ENCODE measurements around the gene GRHL1. TPM values are rescaled to one million over a fixed set of nuclear protein-coding genes. Genes with fewer than 3 reads are reported as not detected.
"Not testable (repeated sequence)": the region's sequence is repeated elsewhere in the genome, so short reads cannot be mapped to it uniquely, and the experiment has no call there.

GRHL1 gene
- total RNA-seq, 2 experiments from 2014 or later: 0.28 to 0.38 TPM

- POLR2A ChIA-PET, CTCF ChIA-PET: not testable (repeated sequence)
- peaks cover 0 to 14% of the 10 kb centered on the region in 2 experiments for H3K9me3 ChIP-seq (ENCODE audit: control insufficient read depth in 1 of 2, insufficient read depth in 1 of 2, low read length in 2 of 2)
Observed at GRCh38 chr2:10011606-10012325, 60.3 kb downstream of the GRHL1 start.

GRCh38 chr2:10012366-10012962, 61.0 kb downstream of the GRHL1 start:
- DNase-seq; H3K4me1 ChIP-seq (ENCODE audit: insufficient read depth, low read length); H3K36me3 ChIP-seq (ENCODE audit: insufficient read depth, low read length); H3K9me3 Mint-ChIP-seq; H3K27ac Mint-ChIP-seq; H3K27ac ChIP-seq (ENCODE audit: low read depth in 1 of 2, low read length in 2 of 2); H3K27me3 ChIP-seq (ENCODE audit: control insufficient read depth in 1 of 2, insufficient read depth in 2 of 2, low read length in 2 of 2); POLR2A ChIA-PET; H3K4me1 Mint-ChIP-seq (ENCODE audit: low read depth); CTCF ChIA-PET; H3K4me3 ChIP-seq (ENCODE audit: low read length); ATAC-seq (ENCODE audit: poor library complexity); H3K36me3 Mint-ChIP-seq (ENCODE audit: low read depth); intact Hi-C loops (cut with DNase I, micrococcal nuclease); H3K4me3 Mint-ChIP-seq: not testable (repeated sequence)
- peaks cover 25% of the 10 kb centered on the region for H3K27me3 Mint-ChIP-seq
- H3K9me3 ChIP-seq (ENCODE audit: control insufficient read depth in 1 of 2, insufficient read depth in 1 of 2, low read length in 2 of 2): peaks cover 0 to 16% of the 10 kb centered on the region in 2 experiments

More at GRCh38 chr2:10011606-10012325, 60.3 kb downstream of the GRHL1 start:
- ATAC-seq (ENCODE audit: poor library complexity); H3K4me3 Mint-ChIP-seq; H3K27me3 ChIP-seq (ENCODE audit: control insufficient read depth in 1 of 2, insufficient read depth in 2 of 2, low read length in 2 of 2); H3K27ac ChIP-seq (ENCODE audit: low read depth in 1 of 2, low read length in 2 of 2); H3K4me3 ChIP-seq (ENCODE audit: low read length); H3K4me1 ChIP-seq (ENCODE audit: insufficient read depth, low read length); intact Hi-C loops (cut with DNase I, micrococcal nuclease); H3K36me3 ChIP-seq (ENCODE audit: insufficient read depth, low read length); H3K36me3 Mint-ChIP-seq (ENCODE audit: low read depth); H3K9me3 Mint-ChIP-seq; DNase-seq; H3K4me1 Mint-ChIP-seq (ENCODE audit: low read depth); H3K27ac Mint-ChIP-seq: not testable (repeated sequence)
- peaks cover 26% of the 10 kb centered on the region for H3K27me3 Mint-ChIP-seq

- no peak overlapping the region for H3K27ac Mint-ChIP-seq
Observed at GRCh38 chr2:10012963-10013461, 61.5 kb downstream of the GRHL1 start.

GRCh38 chr2:10013651-10014417, 62.3 kb downstream of the GRHL1 start:
- H3K27ac ChIP-seq (ENCODE audit: low read depth in 1 of 2, low read length in 2 of 2); H3K36me3 Mint-ChIP-seq (ENCODE audit: low read depth); DNase-seq; H3K4me1 Mint-ChIP-seq (ENCODE audit: low read depth); H3K27ac Mint-ChIP-seq; intact Hi-C loops (cut with DNase I, micrococcal nuclease); H3K4me3 Mint-ChIP-seq; H3K9me3 Mint-ChIP-seq; H3K4me1 ChIP-seq (ENCODE audit: insufficient read depth, low read length); H3K4me3 ChIP-seq (ENCODE audit: low read length); POLR2A ChIA-PET; CTCF ChIA-PET; H3K36me3 ChIP-seq (ENCODE audit: insufficient read depth, low read length); H3K27me3 ChIP-seq (ENCODE audit: control insufficient read depth in 1 of 2, insufficient read depth in 2 of 2, low read length in 2 of 2); ATAC-seq (ENCODE audit: poor library complexity): not testable (repeated sequence)
- peaks cover 0 to 20% of the 10 kb centered on the region in 2 experiments for H3K9me3 ChIP-seq (ENCODE audit: control insufficient read depth in 1 of 2, insufficient read depth in 1 of 2, low read length in 2 of 2)
- peaks cover 13% of the 10 kb centered on the region for H3K27me3 Mint-ChIP-seq

More at GRCh38 chr2:10012963-10013461, 61.5 kb downstream of the GRHL1 start:
- Histone ChIP-seq H3K4me1 (ENCODE audit: insufficient read depth, low read length) (no peaks in the 10 kb centered on the region), H3K9me3 (ENCODE audit: control insufficient read depth in 1 of 2, insufficient read depth in 1 of 2, low read length in 2 of 2) (peaks cover 0 to 20% of the 10 kb centered on the region in 2 experiments), H3K36me3 (ENCODE audit: insufficient read depth, low read length) (no peaks in the 10 kb centered on the region), H3K27me3 (ENCODE audit: control insufficient read depth in 1 of 2, insufficient read depth in 2 of 2, low read length in 2 of 2) (peaks cover 0 to 5% of the 10 kb centered on the region in 2 experiments), H3K27ac (ENCODE audit: low read depth in 1 of 2, low read length in 2 of 2) (no peak overlapping the region), H3K4me3 (ENCODE audit: low read length) (no peak overlapping the region)
- no peaks in the 10 kb centered on the region for H3K36me3 Mint-ChIP-seq (ENCODE audit: low read depth)
- H3K4me1 Mint-ChIP-seq (ENCODE audit: low read depth): no peaks in the 10 kb centered on the region
- no peak for DNase-seq
- H3K9me3 Mint-ChIP-seq: peaks cover 8% of the 10 kb centered on the region
- TF ChIP-seq CTCF (IDR thresholded peaks at IDR 0.05): no peak
- no peak overlapping the region for H3K4me3 Mint-ChIP-seq
- ChIA-PET CTCF (no interaction called here), POLR2A (no interaction called here)
- intact Hi-C loops (cut with DNase I, micrococcal nuclease): no loop called here
- ATAC-seq (ENCODE audit: poor library complexity): no peak
- H3K27me3 Mint-ChIP-seq: peaks cover 20% of the 10 kb centered on the region
